Stimulated activated CD8-positive, alpha-beta memory T cell treated with anti-CD3 and anti-CD28 coated beads, Interleukin-12 subunit alpha, Interleukin-12 subunit beta, amount 100 ng/mL, for 4 hours (primary cell): ENCODE results near the gene TAF6L.
"Not testable (repeated sequence)": the region's sequence is repeated elsewhere in the genome, so short reads cannot be mapped to it uniquely, and the experiment has no call there.

ENCODE experiments used
- DNase-seq: peaks from one replicate; pipeline ENCODE4 v3.0.0-alpha.2; 2020; ENCODE audit warnings: low read depth

The TAF6L gene

GRCh38 chr11:62771144-62772021 is at the start of gene TAF6L:
TSS of gene TAF6L (plus strand) at chr11:62771396. CDS start at chr11:62775784, 4,388 bp downstream.
- DNase-seq, result peak; percentile 85

GRCh38 chr11:62721994-62722393 is 49.2 kb upstream of the TAF6L start:
- no peak for DNase-seq

GRCh38 chr11:62724171-62724570 is 47.0 kb upstream of the TAF6L start:
- no peak for DNase-seq

- no peak for DNase-seq
Observed at GRCh38 chr11:62725646-62726045, 45.5 kb upstream of the TAF6L start.

- DNase-seq, result peak; percentile 15
Observed at GRCh38 chr11:62726156-62726914, 44.9 kb upstream of the TAF6L start.

- no peak for DNase-seq
Observed at GRCh38 chr11:62726915-62727164, 44.4 kb upstream of the TAF6L start.

GRCh38 chr11:62727165-62727871 is 43.9 kb upstream of the TAF6L start, which contains the start of gene HNRNPUL2:
TSS of gene HNRNPUL2 (minus strand) at chr11:62727457. CDS start at chr11:62727156, 301 bp downstream.
- DNase-seq, result peak; percentile 98

GRCh38 chr11:62727872-62728170 is 43.4 kb upstream of the TAF6L start:
- peak; percentile 63 for DNase-seq

GRCh38 chr11:62728171-62728988 is 42.8 kb upstream of the TAF6L start, which contains the start of gene TTC9C:
TSS of gene TTC9C (plus strand) at chr11:62728486. CDS start at chr11:62728849, 363 bp downstream.
- DNase-seq, result peak; percentile 69

- DNase-seq, result not testable (repeated sequence)
Observed at GRCh38 chr11:62730076-62730475, 41.1 kb upstream of the TAF6L start.

GRCh38 chr11:62732830-62733229 is 38.4 kb upstream of the TAF6L start:
- DNase-seq, result no peak

- DNase-seq, result no peak
Observed at GRCh38 chr11:62737196-62737595, 34.0 kb upstream of the TAF6L start.

- no peak for DNase-seq
Observed at GRCh38 chr11:62747475-62748160, 23.6 kb upstream of the TAF6L start.

- not testable (repeated sequence) for DNase-seq
Observed at GRCh38 chr11:62749931-62750330, 21.3 kb upstream of the TAF6L start.

GRCh38 chr11:62752177-62752785 is 18.9 kb upstream of the TAF6L start:
- no peak for DNase-seq

- no peak for DNase-seq
Observed at GRCh38 chr11:62752994-62753735, 18.0 kb upstream of the TAF6L start.

GRCh38 chr11:62753736-62754603 is 17.2 kb upstream of the TAF6L start, which contains the start of gene ZBTB3:
TSS of gene ZBTB3 (minus strand) at chr11:62754160. CDS start at chr11:62753664, 496 bp downstream.
- DNase-seq, result peak; percentile 89

- DNase-seq, result no peak
Observed at GRCh38 chr11:62755086-62755615, 16.0 kb upstream of the TAF6L start.
